HG03060 (cell line): Measurements from ENCODE around the gene TIMM13.
"Not testable (repeated sequence)": the region's sequence is repeated elsewhere in the genome, so short reads cannot be mapped to it uniquely, and the experiment has no call there.

Source experiments
- ATAC-seq: cut with Tn5 transposase; IDR thresholded peaks from one replicate; pipeline ENCODE4 v1.9.1; 2021; ENCODE audit warnings: low read depth, moderate number of reproducible peaks; ENCODE audit not compliant: unreplicated experiment

TIMM13 gene

GRCh38 chr19:2432131-2432848 is 4.9 kb upstream of the TIMM13 start:
- no peak for ATAC-seq

DNA sequence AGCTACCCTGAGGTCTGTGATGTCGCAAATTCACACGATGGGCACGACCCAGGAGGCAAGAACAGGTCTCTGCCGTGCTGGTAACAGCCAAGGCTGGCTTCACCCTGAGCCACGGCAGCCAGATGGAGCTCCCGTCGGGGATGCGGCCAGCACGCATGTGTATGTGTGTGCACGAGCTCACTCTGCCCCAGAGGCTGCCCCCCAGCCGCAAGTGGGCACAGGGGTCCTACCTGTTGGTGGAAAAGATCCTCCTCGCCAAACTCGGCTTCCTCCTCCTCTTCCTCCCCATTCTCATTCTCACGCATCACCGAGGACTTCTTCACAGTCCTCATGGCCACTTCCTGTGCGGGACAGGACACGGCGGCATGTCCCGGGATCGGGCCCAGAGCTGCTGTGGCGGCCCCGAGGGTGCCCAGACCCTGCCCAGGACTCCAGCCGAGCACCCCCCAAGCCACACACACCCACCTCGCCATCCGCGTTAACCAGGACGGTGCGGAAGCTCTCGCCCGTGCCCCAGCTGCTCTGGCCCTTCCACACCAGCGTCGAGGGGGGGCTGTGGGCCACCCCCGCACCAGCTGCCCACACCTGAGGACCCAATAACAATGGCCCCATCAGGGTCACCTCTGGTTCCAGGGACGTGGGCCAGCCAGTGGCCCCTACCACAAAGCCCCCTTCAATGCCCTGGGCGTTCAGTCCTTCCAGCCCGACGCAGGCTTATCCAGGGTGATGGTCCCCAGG is 4.1 kb upstream of the TIMM13 start:
- ATAC-seq, result no peak

GRCh38 chr19:2429917-2430535 is 2.6 kb upstream of the TIMM13 start:
- no peak for ATAC-seq

DNA sequence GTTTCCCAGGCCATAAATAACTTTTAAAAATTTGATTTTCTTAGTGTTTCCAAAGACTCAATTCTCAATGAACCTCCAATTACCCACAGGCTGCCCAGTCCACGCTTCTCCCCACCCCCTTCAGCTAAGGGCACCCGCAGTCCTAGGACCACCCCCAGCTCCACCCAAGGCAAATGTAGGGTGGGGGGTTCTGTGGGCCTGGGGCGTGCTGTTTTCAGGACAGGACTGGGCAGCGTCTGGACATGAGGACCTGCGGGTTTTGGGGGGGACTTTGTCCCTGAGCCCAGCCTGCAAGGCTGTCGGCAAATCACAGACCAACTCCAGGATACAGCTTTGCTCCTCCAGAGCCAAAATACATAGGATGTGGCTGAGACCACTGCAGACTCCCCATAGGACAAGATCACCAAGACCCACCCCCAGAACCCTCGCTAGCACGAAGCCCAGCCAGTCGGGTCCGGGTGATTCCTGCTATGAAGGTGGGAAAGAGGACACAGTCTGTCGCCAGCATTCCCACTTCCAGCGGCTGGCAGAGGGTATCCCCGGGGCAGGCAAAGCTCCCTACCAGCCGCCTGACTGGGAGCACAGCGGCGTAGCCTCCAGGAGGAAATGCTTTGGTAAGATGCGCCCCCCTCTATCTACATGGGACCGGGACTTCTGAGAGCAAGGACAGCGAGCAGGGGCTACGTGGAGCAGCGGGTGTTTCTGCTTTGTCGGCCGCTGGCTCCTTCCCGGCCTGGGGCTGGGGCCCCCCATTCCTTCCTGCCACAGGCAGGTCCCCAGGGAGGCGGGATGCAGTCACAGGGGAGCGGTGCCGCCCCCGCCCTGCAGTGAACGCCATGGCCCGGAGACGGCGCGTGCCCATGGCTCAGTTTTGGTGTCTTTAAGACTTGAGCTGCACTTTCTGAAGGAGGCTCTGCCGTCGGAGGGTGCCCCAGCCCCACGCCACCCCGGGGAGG is 1.6 kb upstream of the TIMM13 start:
- ATAC-seq, result no peak

DNA sequence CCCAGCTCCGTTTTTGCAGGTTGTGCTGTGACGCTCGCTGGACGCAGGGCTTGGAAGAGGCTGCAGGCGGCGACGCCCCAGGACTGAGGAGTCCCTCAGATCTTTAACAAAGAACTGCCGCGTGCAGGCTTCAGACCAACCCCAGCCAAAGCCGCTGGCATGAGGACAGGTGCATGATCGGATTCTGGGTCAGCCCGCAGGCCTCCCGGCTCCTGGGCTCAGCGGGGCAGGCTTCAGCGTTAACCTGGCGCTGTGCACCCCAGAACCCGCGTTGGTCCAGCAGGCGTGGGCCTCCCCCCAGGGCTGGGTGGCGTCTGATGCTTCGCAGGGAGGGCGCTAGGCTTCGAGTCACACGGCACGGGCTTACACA is 920 bp upstream of the TIMM13 start:
- no peak for ATAC-seq

DNA sequence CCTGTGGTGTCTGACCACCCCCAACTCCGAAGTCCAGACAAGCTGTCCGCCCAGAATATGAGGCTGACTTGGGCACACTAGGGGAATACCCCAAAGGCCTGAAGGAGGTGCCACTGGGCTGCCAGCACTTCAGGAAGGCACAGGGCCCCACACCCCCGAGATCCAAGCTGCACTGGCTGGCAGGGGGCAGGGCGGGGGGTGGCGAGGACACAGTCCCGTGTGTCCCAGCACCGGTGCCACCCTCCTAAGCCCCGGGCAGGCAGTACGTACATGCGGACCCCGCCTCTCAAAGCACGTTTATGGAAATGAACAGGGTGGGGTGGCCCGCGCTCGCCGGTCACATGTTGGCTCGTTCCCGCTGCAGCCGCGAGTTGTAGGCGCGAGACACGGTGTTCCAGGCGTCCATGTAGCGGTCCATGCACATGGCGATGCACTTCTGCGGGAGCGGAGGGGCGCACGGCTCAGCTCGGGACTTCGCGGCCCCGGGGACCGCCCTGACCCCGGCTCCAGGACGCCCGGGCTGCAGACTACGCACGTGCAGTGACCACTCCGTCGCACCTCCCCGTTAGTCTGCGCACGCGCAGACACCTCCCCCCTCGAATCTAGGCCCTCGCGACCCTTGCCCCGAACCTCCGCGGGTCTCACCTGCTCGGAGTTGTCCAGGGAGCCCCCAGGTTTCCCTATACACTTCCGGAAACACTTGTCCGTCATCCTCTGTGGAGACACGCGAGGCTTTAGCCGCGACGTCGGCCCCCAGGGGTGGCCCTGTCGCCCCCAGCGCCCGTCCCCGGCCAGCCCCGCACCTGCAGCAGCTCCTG is 566 bp downstream of the TIMM13 start:
- ATAC-seq, result no peak

GRCh38 chr19:2425622-2426581 is 1.5 kb downstream of the TIMM13 start:
- ATAC-seq, result no peak

DNA sequence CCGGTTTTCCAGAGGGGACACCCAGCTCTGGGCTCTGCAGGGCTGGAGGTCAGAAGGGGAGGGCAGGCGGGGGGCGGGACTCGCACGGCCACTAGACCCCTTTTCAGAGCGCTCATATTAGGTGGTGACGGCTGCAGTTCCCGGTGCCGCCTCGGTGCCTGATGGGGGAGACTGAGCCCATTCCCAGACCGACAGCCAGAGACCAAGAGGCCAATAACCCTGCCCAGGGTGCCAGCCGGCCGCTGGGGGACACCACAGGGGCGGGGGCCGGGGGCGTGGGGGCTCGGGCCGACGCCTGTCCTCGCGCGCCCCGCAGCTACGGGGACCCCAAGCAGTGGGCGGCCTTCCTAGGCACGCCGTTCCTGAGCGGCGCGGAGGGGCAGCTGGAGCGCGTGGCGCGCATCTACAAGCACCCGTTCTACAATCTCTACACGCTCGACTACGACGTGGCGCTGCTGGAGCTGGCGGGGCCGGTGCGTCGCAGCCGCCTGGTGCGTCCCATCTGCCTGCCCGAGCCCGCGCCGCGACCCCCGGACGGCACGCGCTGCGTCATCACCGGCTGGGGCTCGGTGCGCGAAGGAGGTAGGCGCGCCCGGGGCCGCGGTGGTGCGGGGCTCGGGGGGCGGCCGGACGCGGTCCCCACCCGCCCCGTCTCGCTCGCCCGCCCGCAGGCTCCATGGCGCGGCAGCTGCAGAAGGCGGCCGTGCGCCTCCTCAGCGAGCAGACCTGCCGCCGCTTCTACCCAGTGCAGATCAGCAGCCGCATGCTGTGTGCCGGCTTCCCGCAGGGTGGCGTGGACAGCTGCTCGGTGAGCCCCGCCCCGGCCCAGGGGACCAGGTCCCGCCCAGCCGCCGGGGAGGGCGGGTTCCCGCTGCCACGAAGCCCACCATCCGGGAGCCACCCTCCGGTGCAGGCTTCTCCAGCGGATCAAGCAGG is 2.4 kb downstream of the TIMM13 start:
- no peak for ATAC-seq

DNA sequence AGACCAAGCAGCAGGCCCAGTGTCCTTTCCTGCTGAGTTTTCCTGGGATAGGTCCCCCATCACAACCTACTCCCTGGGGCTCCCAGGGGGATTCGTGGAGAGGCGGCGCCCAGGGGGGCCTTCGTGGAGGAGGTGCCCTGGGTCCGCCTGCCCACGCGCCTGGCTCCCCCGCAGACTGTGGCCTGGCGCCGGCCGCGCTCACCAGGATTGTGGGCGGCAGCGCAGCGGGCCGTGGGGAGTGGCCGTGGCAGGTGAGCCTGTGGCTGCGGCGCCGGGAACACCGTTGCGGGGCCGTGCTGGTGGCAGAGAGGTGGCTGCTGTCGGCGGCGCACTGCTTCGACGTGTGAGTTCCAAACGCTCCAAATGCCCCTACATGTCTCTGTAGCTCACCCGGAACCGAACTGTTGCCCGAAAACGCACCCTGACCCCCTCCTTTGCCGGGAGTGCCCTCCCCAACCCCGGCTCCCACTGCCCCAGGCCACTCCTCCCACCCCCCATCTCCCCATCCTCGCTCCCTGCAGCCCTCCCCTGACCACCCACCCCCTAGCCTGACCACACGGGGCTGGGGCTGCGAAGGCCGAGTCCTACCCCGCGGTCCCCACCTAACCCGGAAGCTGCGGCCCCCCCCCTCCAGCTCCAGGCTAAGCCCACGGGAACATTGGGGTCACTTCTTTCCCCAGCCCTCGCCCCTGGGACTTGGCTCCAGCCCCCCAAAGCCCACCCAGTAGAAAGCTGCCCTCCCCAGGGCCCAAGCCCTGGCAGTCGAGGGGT is 3.3 kb downstream of the TIMM13 start:
- no peak for ATAC-seq

- no peak for ATAC-seq
Measured at GRCh38 chr19:2423071-2423914, 4.1 kb downstream of the TIMM13 start.

- ATAC-seq, result no peak
Measured at GRCh38 chr19:2421581-2422306, 5.6 kb downstream of the TIMM13 start.

- ATAC-seq, result no peak
Measured at GRCh38 chr19:2420490-2420889, 6.9 kb downstream of the TIMM13 start.

DNA sequence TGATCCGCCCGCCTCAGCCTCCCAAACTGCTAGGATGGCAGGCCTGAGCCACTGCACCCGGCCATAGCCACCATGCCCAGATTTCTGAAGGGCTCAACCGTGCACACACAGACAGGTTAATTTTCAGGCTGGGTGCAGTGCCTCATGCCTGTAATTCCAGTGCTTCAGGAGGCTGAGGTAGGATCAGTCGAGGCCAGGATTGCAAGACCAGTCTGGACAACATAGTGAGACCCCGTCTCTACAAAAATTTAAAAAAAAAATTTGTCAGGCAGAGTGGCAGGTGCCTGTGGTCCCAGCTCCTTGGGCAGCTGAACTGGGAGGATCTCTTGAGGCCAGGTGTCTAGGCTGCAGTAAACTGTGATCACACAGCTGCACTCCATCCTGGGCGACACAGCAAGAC is 7.6 kb downstream of the TIMM13 start:
- ATAC-seq, result no peak

GRCh38 chr19:2417881-2418406 is 9.4 kb downstream of the TIMM13 start:
- ATAC-seq, result no peak

DNA sequence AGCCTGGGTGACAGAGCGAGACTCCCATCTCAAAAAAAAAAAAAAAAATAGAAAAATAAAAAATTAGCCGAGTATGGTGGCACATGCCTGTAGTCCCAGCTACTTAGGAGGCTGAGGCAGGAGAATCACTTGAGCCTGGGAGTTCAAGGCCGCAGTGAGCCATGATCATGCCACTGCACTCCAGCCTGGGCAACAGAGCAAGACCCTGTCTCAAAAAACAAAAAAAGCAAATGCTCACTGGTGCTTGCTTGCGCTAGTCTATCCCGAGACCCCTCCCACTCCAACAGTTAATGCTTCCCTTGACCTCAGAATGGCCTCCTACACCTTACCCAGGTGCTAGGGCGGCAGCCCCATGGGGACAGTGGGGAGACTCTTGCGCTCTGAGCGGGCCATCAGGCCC is 9.9 kb downstream of the TIMM13 start:
- not testable (repeated sequence) for ATAC-seq
